Upper lobe of left lung (tissue), 6 donors: ENCODE measurements around the gene HCFC2. TPM values are rescaled to one million over a fixed set of nuclear protein-coding genes. Genes with fewer than 3 reads are reported as not detected.

ENCODE experiments used
- ATAC-seq, 2 donors: fragments of 200-7000 bp; cut with Tn5 transposase; one replicate each; pipeline ENCODE4 v1.9.1; 2022; ENCODE audit warnings: mild to moderate bottlenecking in 2 of 2, moderate library complexity in 2 of 2; ENCODE audit not compliant: low FRiP score in 2 of 2
- DNase-seq, 2 donors: peaks; one replicate each; pipeline ENCODE4 v3.0.0-alpha.2; 2019 to 2020
- H3K27ac ChIP-seq, 4 donors: fragments of 200-600 bp; sonication (generic); one replicate each; pipeline ENCODE4 v1.5.1; 2016 to 2019
- H3K27me3 ChIP-seq, 4 donors: fragments of 200-600 bp; sonication (generic); one replicate each; pipeline ENCODE4 v1.5.1; 2017 to 2019
- H3K36me3 ChIP-seq, 4 donors: fragments of 200-600 bp; sonication (generic); one replicate each; pipeline ENCODE4 v1.5.1; 2016 to 2019
- H3K4me1 ChIP-seq, 4 donors: fragments of 200-600 bp; sonication (generic); one replicate each; pipeline ENCODE4 v1.5.1; 2018 to 2019
- H3K4me3 ChIP-seq, 4 donors: fragments of 200-600 bp; sonication (generic); one replicate each; pipeline ENCODE4 v1.5.1; 2017 to 2019; ENCODE audit warnings: mild to moderate bottlenecking in 2 of 4, moderate library complexity in 1 of 4
- H3K9me3 ChIP-seq, 4 donors: fragments of 200-600 bp; sonication (generic); one replicate each; pipeline ENCODE4 v1.5.1; 2018 to 2019
- CTCF ChIP-seq, 6 experiments: fragments of 450-650 bp in 4 of 6; fragments of 200-600 bp in 2 of 6; sonication (generic) in 2 of 6; IDR thresholded peaks; one replicate each; pipeline ENCODE4 v1.5.1; 2016 to 2019; ENCODE audit warnings: antibody characterized with exemption in 6 of 6
- EP300 ChIP-seq, 4 donors: sonication (generic); formaldehyde crosslinking; IDR thresholded peaks; one replicate each; pipeline ENCODE4 v1.5.1; 2017; ENCODE audit warnings: antibody characterized with exemption in 4 of 4, control low read depth in 2 of 4
- POLR2A ChIP-seq, 4 donors: fragments of 450-650 bp; IDR thresholded peaks; one replicate each; pipeline ENCODE4 v1.5.1; 2016 to 2017; ENCODE audit warnings: antibody characterized with exemption in 4 of 4, mild to moderate bottlenecking in 2 of 4
- POLR2AphosphoS5 ChIP-seq, 2 donors: sonication (generic); formaldehyde crosslinking; IDR thresholded peaks; one replicate each; pipeline ENCODE4 v1.5.1; 2017; ENCODE audit warnings: antibody characterized with exemption in 2 of 2
- WGBS, 2 donors: methylation state at CpG; one replicate each; pipeline ENCODE4 v1.1.5; 2017 to 2018; 5-methylcytosine and 5-hydroxymethylcytosine counted together
- total RNA-seq, 6 donors: library from RNA; depleted of rRNA in 4 of 6; stranded (reverse); fragments of >200 nt in 4 of 6; gene quantifications; one replicate each; pipeline versions ENCODE4 v1.1.0 to v1.2.1, GENCODE V29; 2016 to 2021
- donor health status: DM: no; HTN: no; CAD: no; lungs with moderate emphysema.
- donor health status: DM: no; HTN: yes; CAD: no; lungs with severe emphysema.

Gene HCFC2
- total RNA-seq, 6 donors from 2014 or later = 10.3 to 28.2 (median 15.8) TPM

- H3K27ac ChIP-seq = peak overlapping the region; percentile 81 to 87 (median 86)
- WGBS, 2 donors = 1 to 13% methylated on average over 1 to 7 of the region's 7 CpGs
- peak; percentile 7 to 35 for ATAC-seq
- DNase-seq = peak in 1 of 2 donors; percentile 22
- H3K36me3 ChIP-seq = peaks cover 0 to 15% (median 2%) of the 10 kb centered on the region in 4 donors
- TF ChIP-seq POLR2A (IDR thresholded peaks at IDR 0.05) (no peak), CTCF (IDR thresholded peaks at IDR 0.05) (no peak), POLR2AphosphoS5 (IDR thresholded peaks at IDR 0.05) (no peak), EP300 (IDR thresholded peaks at IDR 0.05) (no peak)
- H3K4me3 ChIP-seq = peak overlapping the region; percentile 57 to 97 (median 89)
- H3K4me1 ChIP-seq = peaks cover 13 to 19% (median 16%) of the 10 kb centered on the region in 4 donors
- H3K27me3 ChIP-seq = no peaks in the 10 kb centered on the region
- H3K9me3 ChIP-seq = no peaks in the 10 kb centered on the region
Measured at GRCh38 chr12:104063712-104064030, 660 bp upstream of the HCFC2 start.

- Histone ChIP-seq H3K27me3 (no peaks in the 10 kb centered on the region), H3K27ac (peak overlapping the region; percentile 81 to 87 (median 86)), H3K36me3 (peaks cover 0 to 28% (median 6%) of the 10 kb centered on the region in 4 donors), H3K4me1 (peaks cover 13 to 19% (median 16%) of the 10 kb centered on the region in 4 donors), H3K4me3 (peak overlapping the region; percentile 57 to 97 (median 89)), H3K9me3 (no peaks in the 10 kb centered on the region)
- TF ChIP-seq POLR2AphosphoS5 (IDR thresholded peaks at IDR 0.05) (no peak), POLR2A (IDR thresholded peaks at IDR 0.05) (peak in 1 of 4 donors; percentile 29), CTCF (IDR thresholded peaks at IDR 0.05) (no peak)
- DNase-seq = peak; percentile 32 to 43
- ATAC-seq = peak in 1 of 2 donors; percentile 41
- WGBS, 2 donors = 0 to 4% methylated on average over 17 to 21 of the region's 41 CpGs
Measured at GRCh38 chr12:104064842-104065427, 604 bp downstream of the HCFC2 start.

- H3K27me3 ChIP-seq = no peaks in the 10 kb centered on the region
- ATAC-seq = no peak
- no peak overlapping the region for H3K27ac ChIP-seq
- no peak for TF ChIP-seq POLR2AphosphoS5 (IDR thresholded peaks at IDR 0.05)
- no peak for TF ChIP-seq EP300 (IDR thresholded peaks at IDR 0.05)
- H3K9me3 ChIP-seq = no peaks in the 10 kb centered on the region
- H3K4me1 ChIP-seq = no peaks in the 10 kb centered on the region
- 97 to 100% methylated on average over 2 of the region's 2 CpGs for WGBS, 2 donors
- H3K36me3 ChIP-seq = peaks cover 0 to 60% (median 8%) of the 10 kb centered on the region in 4 donors
- DNase-seq = no peak
- H3K4me3 ChIP-seq = no peak overlapping the region
Measured at GRCh38 chr12:104072099-104072498, 7.8 kb downstream of the HCFC2 start.

GRCh38 chr12:104073699-104074098, 9.4 kb downstream of the HCFC2 start:
- no peaks in the 10 kb centered on the region for H3K27me3 ChIP-seq
- TF ChIP-seq CTCF (IDR thresholded peaks at IDR 0.05) (no peak), POLR2A (IDR thresholded peaks at IDR 0.05) (no peak), EP300 (IDR thresholded peaks at IDR 0.05) (no peak), POLR2AphosphoS5 (IDR thresholded peaks at IDR 0.05) (no peak)
- no peak overlapping the region for H3K27ac ChIP-seq
- ATAC-seq = no peak
- no peak for DNase-seq
- H3K4me1 ChIP-seq = peaks cover 0 to 1% (median 0%) of the 10 kb centered on the region in 4 donors
- no peak overlapping the region for H3K4me3 ChIP-seq
- 88% methylated on average over 1 of the region's 1 CpG for WGBS, 2 donors
- H3K36me3 ChIP-seq = peaks cover 0 to 54% (median 6%) of the 10 kb centered on the region in 4 donors
- H3K9me3 ChIP-seq = no peaks in the 10 kb centered on the region

- ATAC-seq = no peak
Measured at GRCh38 chr12:104079024-104079423, 14.7 kb downstream of the HCFC2 start.

More at GRCh38 chr12:104079024-104079423, 14.7 kb downstream of the HCFC2 start:
- Histone ChIP-seq H3K27me3 (no peaks in the 10 kb centered on the region), H3K27ac (no peak overlapping the region), H3K9me3 (no peaks in the 10 kb centered on the region), H3K4me1 (peaks cover 0 to 4% (median 0%) of the 10 kb centered on the region in 4 donors), H3K36me3 (peaks cover 7 to 32% (median 13%) of the 10 kb centered on the region in 4 donors), H3K4me3 (no peak overlapping the region)
- no peak for DNase-seq
- no peak for TF ChIP-seq POLR2AphosphoS5 (IDR thresholded peaks at IDR 0.05)
- TF ChIP-seq POLR2A (IDR thresholded peaks at IDR 0.05) = no peak
- no peak for TF ChIP-seq CTCF (IDR thresholded peaks at IDR 0.05)
- no peak for TF ChIP-seq EP300 (IDR thresholded peaks at IDR 0.05)
- 63 to 67% methylated on average over 1 of the region's 1 CpG for WGBS, 2 donors
